Psoas muscle (tissue), 8 donors: Measurements from ENCODE around the gene ACSS3. TPM values are rescaled to one million over a fixed set of nuclear protein-coding genes. Genes with fewer than 3 reads are reported as not detected.

Source experiments
- ATAC-seq, 4 donors: fragments of 200-7000 bp; cut with Tn5 transposase; one replicate each; pipeline ENCODE4 v1.9.1; 2020; ENCODE audit warnings: moderate library complexity in 3 of 4, mild to moderate bottlenecking in 2 of 4
- DNase-seq, 2 donors: peaks; one replicate each; pipeline ENCODE4 v3.0.0-alpha.2; 2020
- H3K27ac ChIP-seq: fragments of 200-600 bp; one replicate; pipeline ENCODE4 v1.8.0; 2022
- H3K27me3 ChIP-seq, 3 donors: fragments of 200-600 bp in 1 of 3; one replicate each; pipeline versions ENCODE4 v1.6.1 to v1.8.0; 2013 to 2022; ENCODE audit warnings: low read length in 2 of 3, mild to moderate bottlenecking in 2 of 3, moderate library complexity in 1 of 3; ENCODE audit not compliant: insufficient read depth in 3 of 3
- H3K36me3 ChIP-seq, 2 donors: fragments of 200-600 bp in 1 of 2; one replicate each; pipeline versions ENCODE4 v1.6.1 to v1.8.0; 2013 to 2022; ENCODE audit warnings: low read depth in 1 of 2, mild to moderate bottlenecking in 1 of 2, moderate library complexity in 1 of 2; ENCODE audit not compliant: insufficient read depth in 1 of 2
- H3K4me1 ChIP-seq: fragments of 200-600 bp; one replicate; pipeline ENCODE4 v1.8.0; 2022
- H3K4me3 ChIP-seq: fragments of 200-600 bp; one replicate; pipeline ENCODE4 v1.8.0; 2022; ENCODE audit warnings: mild to moderate bottlenecking
- H3K9me3 ChIP-seq: fragments of 200-600 bp; one replicate; pipeline ENCODE4 v1.8.0; 2022
- CTCF ChIP-seq: fragments of 200-600 bp; IDR thresholded peaks from one replicate; pipeline ENCODE4 v1.8.0; 2022; ENCODE audit warnings: antibody characterized with exemption
- WGBS, 3 donors: extraction: QIAGEN DNeasy Blood & Tissue Kit; methylation state at CpG; one replicate each; pipeline versions ENCODE4 v1.1.6 to v1.1.7; 2013; 5-methylcytosine and 5-hydroxymethylcytosine counted together
- intact Hi-C, 2 donors: fragments of 100-400 bp; cut with DNase I; formaldehyde crosslinking; loops; one replicate each; pipeline versions ENCODE4 v1.11.0 to v1.14.2; 2022
- polyA plus RNA-seq, 3 donors: library from polyadenylated mRNA; stranded (reverse); fragments of 200-250 nt; gene quantifications; one replicate each; pipeline ENCODE4 v1.2.3, GENCODE V29; 2013
- total RNA-seq, 4 donors: library from RNA; stranded (reverse); fragmentation: NEBNext Ultra II Directional in 2 of 4; extraction: Animal tissue kit (Norgen Biotek cat#: 25700) in 2 of 4; gene quantifications; one replicate each; pipeline versions ENCODE4 v1.2.1 to v1.2.4, GENCODE V29; 2021 to 2023
- donor health status: healthy with polysubstance abuse.
- donor health status: DM: no; HTN: no; CAD: no; lungs with moderate emphysema.
- donor health status: Bipolar disorder and iron deficiency.
- donor health status: healthy.
- donor health status: DM: yes; HTN: yes; CAD: no.
- donor health status: DM: no; HTN: no; CAD: no.
- donor health status: DM: no; HTN: no; CAD: no.
- donor health status: DM: yes; HTN: yes; CAD: no.

ACSS3 gene
- total and polyA plus RNA-seq, 7 donors = 1.3 to 21.9 (median 7.1) TPM

GRCh38 chr12:81274637-81275529, 197.0 kb downstream of the ACSS3 start:
- intact Hi-C loops = no loop called here
- Histone ChIP-seq H3K4me3 (no peak overlapping the region), H3K27ac (no peak overlapping the region), H3K9me3 (no peaks in the 10 kb centered on the region), H3K36me3 (no peaks in the 10 kb centered on the region), H3K27me3 (no peaks in the 10 kb centered on the region), H3K4me1 (no peaks in the 10 kb centered on the region)
- DNase-seq = no peak
- TF ChIP-seq CTCF = no peak
- no peak for ATAC-seq
- 83 to 90% (median 86%) methylated on average over 8 of the region's 8 CpGs for WGBS, 3 donors

GRCh38 chr12:81284137-81284536, 206.3 kb downstream of the ACSS3 start:
- H3K9me3 ChIP-seq = no peaks in the 10 kb centered on the region
- no peak overlapping the region for H3K4me3 ChIP-seq
- ATAC-seq (no peak), DNase-seq (no peak)
- no peak overlapping the region for H3K27ac ChIP-seq
- 45 to 63% (median 49%) methylated on average over 3 of the region's 3 CpGs for WGBS, 3 donors
- H3K27me3 ChIP-seq = no peaks in the 10 kb centered on the region
- no peaks in the 10 kb centered on the region for H3K36me3 ChIP-seq
- TF ChIP-seq CTCF = no peak
- intact Hi-C loops = no loop called here
- H3K4me1 ChIP-seq = no peaks in the 10 kb centered on the region

GRCh38 chr12:81288651-81289050, 210.8 kb downstream of the ACSS3 start:
- no peak for TF ChIP-seq CTCF
- intact Hi-C loops = no loop called here
- Histone ChIP-seq H3K27ac (no peak overlapping the region), H3K4me1 (no peaks in the 10 kb centered on the region), H3K27me3 (no peaks in the 10 kb centered on the region), H3K9me3 (no peaks in the 10 kb centered on the region), H3K36me3 (no peaks in the 10 kb centered on the region), H3K4me3 (no peak overlapping the region)
- no peak for ATAC-seq
- DNase-seq = no peak

GRCh38 chr12:81294325-81295190, 216.7 kb downstream of the ACSS3 start:
- Histone ChIP-seq H3K4me1 (no peaks in the 10 kb centered on the region), H3K27me3 (no peaks in the 10 kb centered on the region), H3K27ac (no peak overlapping the region), H3K36me3 (no peaks in the 10 kb centered on the region), H3K4me3 (no peak overlapping the region), H3K9me3 (no peaks in the 10 kb centered on the region)
- no peak for ATAC-seq
- WGBS, 3 donors = 73 to 74% (median 74%) methylated on average over 12 of the region's 12 CpGs
- TF ChIP-seq CTCF = no peak
- DNase-seq = no peak
- intact Hi-C loops = no loop called here
